ENCODE results near the gene TSPAN14. TPM values are rescaled to one million over a fixed set of nuclear protein-coding genes. Genes with fewer than 3 reads are reported as not detected.

The TSPAN14 gene
- total RNA-seq, 1 experiment from 2014 or later: 46.8 TPM

DNA sequence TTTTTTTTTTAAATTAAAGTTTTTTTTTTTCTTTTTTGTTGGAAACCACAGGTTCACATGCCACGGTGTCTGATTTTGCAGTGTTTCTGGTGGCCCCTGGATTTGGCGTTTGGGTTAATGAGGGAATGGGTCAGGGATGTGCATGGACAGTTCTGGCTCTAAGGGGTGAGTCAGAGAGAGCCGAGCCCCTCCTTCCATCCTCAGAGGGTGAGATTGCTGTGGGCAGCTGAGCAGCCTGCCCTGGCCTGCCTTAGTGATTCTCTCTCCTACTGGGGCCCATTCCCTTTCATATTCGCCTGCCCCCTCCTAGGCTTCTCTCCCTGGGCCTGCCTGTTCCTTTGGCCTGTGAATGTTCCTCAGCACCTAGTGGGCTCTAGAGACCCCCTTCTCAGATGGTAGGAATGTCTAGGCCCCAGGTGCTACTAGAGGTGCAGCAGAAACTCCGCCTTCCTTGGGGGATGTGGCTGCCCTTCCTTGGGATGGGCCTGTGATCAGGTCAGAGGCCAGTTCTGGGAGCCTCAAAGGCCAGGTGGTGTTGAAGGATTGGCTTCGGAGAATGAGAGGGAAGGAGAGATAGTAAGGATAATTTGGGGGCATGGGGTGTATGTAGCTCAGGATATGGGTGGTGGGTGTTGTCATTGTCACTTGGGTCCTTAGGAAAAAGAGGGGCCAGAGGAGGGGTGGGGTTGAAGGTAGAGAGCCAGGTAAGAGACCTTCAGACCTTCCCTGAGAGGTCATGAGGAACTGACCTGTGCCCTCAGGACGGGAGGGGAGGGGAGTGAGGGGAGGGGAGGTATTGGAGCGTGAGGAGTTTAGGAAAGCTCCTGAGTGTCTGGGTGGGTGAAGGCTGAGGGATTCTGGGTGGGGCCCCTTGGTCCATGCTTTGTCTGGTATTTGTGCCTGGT is 19.8 kb downstream of the TSPAN14 start:
- Histone ChIP-seq H3T11ph (ENCODE audit: low read length) (no peak overlapping the region), H4K8ac (replicated peaks; ENCODE audit: insufficient read length, low read depth, low read length) (no peak overlapping the region), H3K4me2 (ENCODE audit: insufficient read depth, insufficient read length, low read length) (no peak overlapping the region), H2BK12ac (ENCODE audit: insufficient read length, low read depth, low read length) (no peak overlapping the region), H3K27me3 (ENCODE audit: insufficient read depth, low read length) (no peaks in the 10 kb centered on the region; the same call in 1 of the 2 replicates), H3K14ac (ENCODE audit: insufficient read depth, low read length) (no peak overlapping the region), H4K20me1 (ENCODE audit: control insufficient read depth, insufficient read depth, insufficient read length) (no peaks in the 10 kb centered on the region), H3K79me2 (ENCODE audit: insufficient read depth, low read length) (0 out of 2 replicates have a peak, but pooled peaks cover 2% of the 10 kb centered on the region), H3K9ac (ENCODE audit: extremely low read depth, insufficient read length, low read length) (no peak overlapping the region), H3K27ac (ENCODE audit: insufficient read length, low read depth, low read length) (no peak overlapping the region), H2BK5ac (ENCODE audit: insufficient read length, low read length) (no peak overlapping the region), H3K79me1 (ENCODE audit: insufficient read depth, low read depth, low read length, poor library complexity, severe bottlenecking) (peaks cover 9% of the 10 kb centered on the region), H4K91ac (ENCODE audit: insufficient read length, low read depth, low read length) (no peak overlapping the region), H3K4me1 (ENCODE audit: insufficient read depth, low read length) (peaks cover 6% of the 10 kb centered on the region; the same call in 1 of the 2 replicates), H3K9me3 (ENCODE audit: control insufficient read depth, low read depth, low read length) (no peaks in the 10 kb centered on the region), H3K18ac (ENCODE audit: insufficient read length, low read depth, low read length) (no peak overlapping the region), H2AFZ (ENCODE audit: low read length) (no peak overlapping the region), H2AK5ac (ENCODE audit: insufficient read length, low read length) (no peak overlapping the region), H3K56ac (ENCODE audit: insufficient read length, low read depth, low read length) (no peak overlapping the region), H3K4ac (ENCODE audit: low read depth, low read length) (no peak overlapping the region), H3K23ac (ENCODE audit: insufficient read length, low read depth, low read length) (no peak overlapping the region), H4K5ac (ENCODE audit: insufficient read length, low read depth, low read length) (no peak overlapping the region), H2BK20ac (ENCODE audit: low read depth, low read length, poor library complexity, severe bottlenecking) (no peak overlapping the region), H2BK15ac (ENCODE audit: low read depth, low read length) (no peak overlapping the region), H3K23me2 (ENCODE audit: insufficient read length, low read depth, low read length, poor library complexity, severe bottlenecking) (no peaks in the 10 kb centered on the region), H2BK120ac (ENCODE audit: low read depth, low read length, poor library complexity, severe bottlenecking) (no peak overlapping the region)
- Mint-ChIP-seq H3K9me3 (peaks cover 4 to 7% of the 10 kb centered on the region in 2 experiments; a peak in 4 of 5 replicates), H3K27me3 (ENCODE audit: low read depth) (peaks cover 25% of the 10 kb centered on the region), H3K4me3 (peak overlapping the region in 1 of 2 experiments; percentile 47; a peak in 1 of 5 replicates), H3K4me1 (peaks cover 42 to 54% of the 10 kb centered on the region in 2 experiments), H3K36me3 (ENCODE audit: insufficient read depth in 1 of 3, low read depth in 3 of 3) (peaks cover 18 to 31% (median 22%) of the 10 kb centered on the region in 3 experiments), H3K27ac (peak overlapping the region in 2 of 3 experiments; percentile 61 to 63; a peak in 3 of 7 replicates)
- no CpG with 5 or more reads among the region's 8 CpGs for WGBS (ENCODE audit: extremely low coverage, insufficient read length, low lambda C conversion rate)
- no peak for DNase-seq
- TF ChIP-seq CTCF (conservative IDR thresholded peaks at IDR 0.05): no peak
